NCI-H128 (cell line): Measurements from ENCODE around the gene SH3PXD2A.
"Not testable (repeated sequence)": the region's sequence is repeated elsewhere in the genome, so short reads cannot be mapped to it uniquely, and the experiment has no call there.

ENCODE experiments used
- DNase-seq: peaks from one replicate; lab custom pipeline; 2025; ENCODE audit not compliant: unreplicated experiment; lab: John Stamatoyannopoulos, UW

The SH3PXD2A gene

GRCh38 chr10:103772846-103773245 is 82.5 kb downstream of the SH3PXD2A start:
- not testable (repeated sequence) for DNase-seq

GRCh38 chr10:103772096-103772845 is 83.1 kb downstream of the SH3PXD2A start:
- no peak for DNase-seq

DNA sequence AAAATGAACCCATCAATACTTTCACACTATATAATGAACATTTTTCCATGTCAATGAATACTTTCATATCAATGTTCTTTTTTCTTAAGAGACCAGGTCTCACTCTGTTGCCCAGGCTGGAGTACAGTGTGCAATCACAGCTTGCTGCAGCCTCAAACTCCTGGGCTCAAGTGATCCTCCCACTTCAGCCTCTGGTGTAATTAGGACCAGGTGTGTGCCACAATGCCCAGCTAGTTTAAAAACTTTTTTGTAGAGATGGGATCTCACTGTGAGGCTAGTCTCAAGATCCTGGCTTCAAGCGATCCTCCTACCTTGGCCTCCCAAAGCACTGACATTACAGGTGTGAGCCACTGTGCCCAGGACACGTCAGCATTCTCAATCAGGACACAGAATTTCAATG is 85.2 kb downstream of the SH3PXD2A start:
- no peak for DNase-seq

DNA sequence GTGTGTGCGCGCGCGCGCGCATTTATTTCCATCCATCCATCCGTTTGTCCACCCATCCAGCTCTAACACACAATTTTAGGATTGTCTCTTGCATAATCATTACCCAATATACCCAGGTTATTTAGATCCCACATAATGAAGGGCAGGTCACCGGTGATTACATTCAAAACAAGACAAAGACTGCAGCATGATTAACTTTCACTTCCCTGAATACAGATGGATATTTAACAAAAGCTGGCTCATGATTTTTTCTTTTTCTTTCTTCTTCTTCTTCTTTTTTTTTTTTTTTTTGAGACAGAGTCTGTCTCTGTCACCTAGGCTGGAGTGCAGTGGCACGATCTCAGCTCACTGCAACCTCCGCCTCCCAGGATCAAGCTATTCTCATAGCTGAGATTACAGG is 86.2 kb downstream of the SH3PXD2A start:
- no peak for DNase-seq

DNA sequence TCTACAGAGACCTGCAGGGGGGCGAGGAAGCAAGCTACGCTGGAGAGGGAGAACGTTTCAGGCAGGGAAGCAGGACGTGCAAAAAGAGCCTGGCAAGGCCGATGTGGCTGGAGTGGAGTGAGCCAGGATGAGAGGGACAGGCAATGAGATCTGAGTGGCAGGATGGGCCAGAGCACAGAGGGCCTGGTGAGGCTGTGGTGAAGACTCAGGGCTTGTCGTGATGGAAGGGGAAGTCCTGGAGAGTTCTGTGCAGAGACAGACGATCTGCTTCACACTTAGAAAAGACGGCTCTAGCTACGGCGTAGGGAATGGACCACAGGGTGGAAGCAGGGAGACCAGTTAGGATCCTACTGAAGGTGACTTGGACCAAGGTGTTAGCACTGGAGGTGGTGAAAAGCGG is 87.0 kb downstream of the SH3PXD2A start:
- DNase-seq, result no peak

- DNase-seq, result no peak
Measured at GRCh38 chr10:103767756-103768155, 87.6 kb downstream of the SH3PXD2A start.

DNA sequence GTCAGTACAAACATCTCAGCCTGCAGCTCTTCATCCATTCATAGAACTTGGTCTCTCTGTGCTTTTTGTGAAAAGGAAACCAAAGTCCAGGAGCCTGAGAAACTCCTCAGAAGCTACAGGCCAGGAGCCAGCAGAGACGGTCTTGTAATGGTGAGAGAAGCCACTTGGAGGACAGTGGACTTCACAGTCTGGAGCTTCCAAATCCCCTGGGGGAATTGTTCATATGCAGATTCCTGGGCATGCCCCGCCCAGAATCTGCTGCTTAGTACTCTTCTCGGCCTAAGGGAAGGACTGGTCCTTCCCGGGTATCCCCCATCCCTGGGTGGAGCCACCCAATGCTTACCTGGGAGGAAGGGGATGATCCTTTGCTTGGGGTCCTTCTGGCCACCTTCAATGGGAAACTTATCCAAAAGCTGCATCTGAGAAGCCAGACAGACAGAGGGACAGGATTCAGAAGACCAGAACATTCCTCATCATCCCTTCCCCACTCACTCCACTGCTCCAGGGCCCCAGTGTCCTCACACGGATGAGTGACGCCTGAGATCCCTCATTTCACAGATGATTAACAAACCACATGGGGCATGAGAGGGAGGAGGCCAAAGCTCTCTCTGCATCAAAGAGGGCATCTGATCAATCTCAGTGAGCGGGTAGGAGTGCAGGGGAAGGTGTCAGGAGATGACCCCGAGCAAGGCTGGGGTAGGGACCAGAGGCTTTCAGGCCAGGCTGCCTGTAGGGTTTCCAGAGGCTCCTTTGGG is 88.4 kb downstream of the SH3PXD2A start:
- no peak for DNase-seq

- DNase-seq, result no peak
Measured at GRCh38 chr10:103765981-103766380, 89.4 kb downstream of the SH3PXD2A start.

GRCh38 chr10:103765168-103765567 is 90.2 kb downstream of the SH3PXD2A start:
- no peak for DNase-seq

DNA sequence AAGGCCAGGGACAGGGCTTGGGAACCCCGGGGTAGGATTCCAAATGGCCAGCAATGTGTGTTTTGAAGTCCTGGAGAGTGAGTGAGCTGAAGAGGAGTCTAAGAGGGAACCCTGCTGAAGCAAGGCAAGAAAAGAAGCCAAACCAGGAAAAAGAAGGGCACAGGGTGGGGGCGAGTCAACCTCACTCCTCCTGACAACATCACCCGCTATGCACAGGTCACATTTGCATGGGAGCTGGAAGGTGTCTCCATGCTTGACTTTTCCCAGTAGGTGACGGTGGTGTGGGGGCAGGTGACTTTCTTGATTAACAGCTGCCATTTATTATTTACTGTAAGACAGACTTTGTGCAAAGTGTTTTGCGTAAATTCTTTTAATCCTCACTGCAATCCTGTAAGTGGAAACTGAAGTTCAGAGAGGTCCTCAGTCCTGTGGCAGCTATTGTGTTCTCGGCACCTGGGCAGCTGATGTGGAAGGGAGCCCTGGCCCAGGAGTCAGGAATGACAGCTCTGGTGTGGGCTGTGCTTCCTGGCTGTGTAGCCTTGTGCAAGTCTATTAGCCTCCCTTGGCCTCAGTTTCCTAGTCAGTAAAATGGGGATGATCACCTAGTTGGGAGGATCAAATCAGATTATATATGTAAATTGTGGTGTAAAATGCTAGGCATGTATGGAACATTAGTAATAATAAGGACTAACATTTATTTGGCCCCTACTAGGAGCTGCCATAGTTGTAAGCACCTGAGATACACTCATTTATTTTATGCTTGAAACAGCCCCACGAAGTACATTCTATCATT is 90.9 kb downstream of the SH3PXD2A start:
- DNase-seq, result no peak

DNA sequence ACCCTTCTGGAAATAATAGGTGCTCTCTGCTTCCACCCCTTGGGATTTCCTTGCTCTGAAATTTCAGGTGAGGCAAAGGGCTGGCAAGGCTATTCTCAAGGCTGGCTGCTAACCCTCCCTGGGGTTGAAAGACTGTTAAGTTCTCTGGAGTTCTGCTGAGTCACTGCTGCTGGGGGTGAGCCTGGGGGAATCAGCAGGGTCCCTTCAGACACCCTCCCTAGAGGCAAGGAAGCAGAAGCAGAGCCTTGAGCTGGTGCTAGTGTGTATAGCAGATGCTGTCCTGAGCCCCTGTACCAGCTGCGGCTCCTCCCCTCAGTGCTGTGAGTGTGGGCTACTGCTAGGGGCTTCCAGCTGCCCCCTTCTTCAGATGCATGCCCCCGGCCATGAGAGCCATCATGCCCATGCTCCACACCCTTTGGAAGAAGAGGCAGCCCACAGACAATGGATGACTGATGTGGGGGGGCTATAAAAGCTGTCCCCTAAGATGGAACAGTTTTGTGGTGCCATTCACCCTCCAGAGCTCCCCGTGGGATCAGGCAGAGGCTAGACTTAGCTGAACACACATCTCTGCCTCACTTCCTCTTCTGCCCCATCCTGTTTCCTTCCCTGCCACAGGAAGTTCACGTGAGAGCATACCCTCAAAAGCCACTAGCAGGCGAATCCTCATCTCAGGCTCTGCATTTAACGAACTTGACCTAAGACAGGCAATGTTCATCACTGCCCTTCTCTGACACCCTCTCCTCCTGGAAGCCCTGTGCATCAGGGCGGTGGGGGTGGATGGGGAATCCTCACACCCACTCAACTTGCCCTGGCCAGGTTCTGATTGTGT is 91.8 kb downstream of the SH3PXD2A start:
- no peak for DNase-seq

GRCh38 chr10:103762916-103763315 is 92.5 kb downstream of the SH3PXD2A start:
- no peak for DNase-seq

GRCh38 chr10:103762162-103762561 is 93.2 kb downstream of the SH3PXD2A start:
- no peak for DNase-seq

DNA sequence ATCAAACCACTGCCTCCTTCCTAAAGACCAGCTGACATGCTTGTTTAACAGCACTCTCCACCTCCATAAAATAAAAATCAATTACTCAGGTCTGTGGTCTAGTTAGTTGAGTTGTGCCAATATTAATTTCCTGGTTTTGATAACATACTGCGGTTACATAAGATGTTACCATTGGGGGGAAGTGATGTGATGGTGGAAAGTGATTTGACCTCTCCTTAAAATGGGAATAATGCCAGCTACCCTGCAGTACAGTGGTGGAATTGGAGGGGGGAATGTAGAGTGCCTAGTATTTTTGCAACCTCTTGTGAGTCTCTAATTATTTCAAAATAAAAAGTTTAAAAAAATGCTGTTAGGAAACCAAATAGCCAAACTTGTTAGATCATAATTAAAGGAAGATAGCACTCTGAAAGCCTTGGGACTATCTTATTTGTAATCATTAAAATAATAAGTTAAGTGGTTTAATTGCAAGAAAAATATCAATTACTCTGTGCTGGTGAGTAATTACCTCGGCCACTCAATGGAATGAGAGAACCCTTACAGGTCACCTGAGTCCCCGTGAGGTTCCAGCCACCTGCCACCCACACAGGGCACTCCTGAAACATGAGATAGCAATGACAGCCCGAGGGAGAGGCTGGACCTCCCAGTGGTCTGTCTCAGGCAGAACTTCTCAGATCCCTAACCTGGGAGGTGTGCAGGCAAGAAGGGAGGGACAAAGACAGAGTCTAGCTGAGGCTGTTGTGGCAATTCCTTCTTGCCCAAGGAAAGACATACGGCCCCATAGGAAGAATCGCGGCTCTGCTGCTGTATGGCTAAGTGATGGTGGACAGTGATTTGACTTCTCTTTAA is 94.1 kb downstream of the SH3PXD2A start:
- DNase-seq, result no peak

GRCh38 chr10:103760233-103760632 is 95.1 kb downstream of the SH3PXD2A start:
- DNase-seq, result not testable (repeated sequence)

- no peak for DNase-seq
Measured at GRCh38 chr10:103759100-103759781, 96.1 kb downstream of the SH3PXD2A start.

DNA sequence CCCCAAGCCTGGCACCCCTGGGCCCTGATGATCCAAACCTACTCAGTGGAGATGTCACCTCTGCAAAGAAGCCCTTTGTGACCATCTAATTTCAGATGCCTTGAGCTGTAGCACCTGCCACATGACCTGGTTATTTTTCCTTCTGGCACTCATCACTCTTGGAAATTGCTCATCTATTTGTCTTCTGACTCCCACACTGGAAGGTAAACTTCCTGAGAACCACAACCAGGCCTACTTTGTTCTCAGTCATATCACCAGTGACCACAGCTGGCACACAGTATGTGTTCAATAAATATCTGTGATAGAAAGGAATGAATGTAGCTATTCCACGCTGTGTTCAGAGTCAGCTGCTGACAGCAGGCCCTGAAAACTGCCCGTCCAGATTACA is 97.1 kb downstream of the SH3PXD2A start:
- no peak for DNase-seq

GRCh38 chr10:103757531-103758293 is 97.7 kb downstream of the SH3PXD2A start:
- no peak for DNase-seq
